Stimulated activated naive CD8-positive, alpha-beta T cell treated with anti-CD3 and anti-CD28 coated beads, Interleukin-15, Interleukin-2, amounts not matched to agents 100 U/mL and 50 U/mL, for 24 hours (primary cell): ENCODE measurements around the gene CDCA5.
"Not testable (repeated sequence)": the region's sequence is repeated elsewhere in the genome, so short reads cannot be mapped to it uniquely, and the experiment has no call there.

Experiments used
- ATAC-seq: fragments of 150-1000 bp; cut with Tn5 transposase; one replicate; pipeline ENCODE4 v1.10.0; 2021
- DNase-seq: peaks from one replicate; pipeline ENCODE4 v3.0.0; 2021

Gene CDCA5

DNA sequence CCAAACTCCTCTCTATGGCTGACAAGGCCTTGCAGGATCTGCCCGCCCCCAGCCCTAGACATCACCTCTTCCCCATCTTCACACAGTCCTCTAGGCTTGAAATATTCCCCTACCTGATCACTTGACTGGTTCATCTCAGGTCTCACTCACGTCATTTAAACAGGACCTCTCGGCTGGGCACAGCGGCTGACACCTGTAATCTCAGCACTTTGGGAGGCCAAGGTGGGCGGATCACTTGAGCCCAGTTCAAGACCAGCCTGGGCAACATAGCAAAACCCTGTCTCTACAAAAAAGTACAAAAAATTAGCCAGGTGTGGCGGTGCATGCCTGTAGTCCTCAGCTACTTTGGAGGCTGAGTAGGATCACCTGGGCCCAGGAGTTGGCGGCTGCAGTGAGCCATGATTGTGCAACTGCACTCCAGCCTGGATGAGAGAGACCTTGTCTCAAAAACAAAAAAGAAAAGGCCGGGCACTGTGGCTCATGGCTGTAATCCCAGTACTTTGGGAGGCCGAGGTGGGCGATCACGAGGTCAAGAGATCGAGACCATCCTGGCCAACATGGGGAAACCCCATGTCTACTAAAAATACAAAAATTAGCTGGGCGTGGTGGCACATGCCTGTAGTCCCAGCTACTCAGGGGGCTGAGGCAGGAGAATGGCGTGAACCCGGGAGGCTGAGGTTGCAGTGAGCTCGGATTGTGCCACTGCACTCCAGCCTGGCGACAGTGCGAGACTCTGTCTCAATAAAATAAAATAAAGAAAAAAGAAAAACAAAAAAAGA, 35.2 kb upstream of the CDCA5 start:
- not testable (repeated sequence) for ATAC-seq, DNase-seq

DNA sequence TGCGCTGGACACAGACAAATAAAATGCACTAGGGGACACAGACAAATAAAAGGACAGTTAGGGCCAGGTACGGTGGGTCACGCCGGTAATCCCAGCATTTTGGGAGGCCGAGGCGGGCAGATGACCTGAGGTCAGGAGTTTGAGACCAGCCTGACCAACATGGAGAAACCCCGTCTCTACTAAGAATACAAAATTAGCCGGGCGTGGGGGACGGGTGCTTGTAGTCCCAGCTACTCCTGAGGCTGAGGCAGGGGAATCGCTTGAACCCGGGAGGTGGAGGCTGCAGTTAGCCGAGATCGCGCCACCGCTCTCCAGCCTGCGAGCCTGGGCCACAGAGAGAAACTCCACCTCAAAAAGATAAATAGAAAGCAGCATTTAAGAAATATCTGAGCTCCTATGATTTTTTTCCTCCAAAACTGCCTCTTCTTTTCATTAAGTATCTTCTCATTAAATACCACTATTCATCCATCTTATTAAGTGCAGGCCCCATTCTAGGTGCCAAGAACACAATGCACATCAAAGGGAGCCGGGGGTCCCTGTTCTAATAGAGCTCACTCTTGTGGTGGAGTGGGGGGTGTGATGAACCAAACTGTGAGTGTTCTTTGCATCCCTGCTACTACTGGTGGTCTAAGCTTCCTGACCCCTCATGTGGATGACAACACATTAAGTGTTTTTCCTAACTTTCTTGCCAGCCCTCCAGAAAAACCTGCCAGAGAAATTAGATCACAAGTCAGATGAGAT, 34.4 kb upstream of the CDCA5 start:
- no peak for DNase-seq

DNA sequence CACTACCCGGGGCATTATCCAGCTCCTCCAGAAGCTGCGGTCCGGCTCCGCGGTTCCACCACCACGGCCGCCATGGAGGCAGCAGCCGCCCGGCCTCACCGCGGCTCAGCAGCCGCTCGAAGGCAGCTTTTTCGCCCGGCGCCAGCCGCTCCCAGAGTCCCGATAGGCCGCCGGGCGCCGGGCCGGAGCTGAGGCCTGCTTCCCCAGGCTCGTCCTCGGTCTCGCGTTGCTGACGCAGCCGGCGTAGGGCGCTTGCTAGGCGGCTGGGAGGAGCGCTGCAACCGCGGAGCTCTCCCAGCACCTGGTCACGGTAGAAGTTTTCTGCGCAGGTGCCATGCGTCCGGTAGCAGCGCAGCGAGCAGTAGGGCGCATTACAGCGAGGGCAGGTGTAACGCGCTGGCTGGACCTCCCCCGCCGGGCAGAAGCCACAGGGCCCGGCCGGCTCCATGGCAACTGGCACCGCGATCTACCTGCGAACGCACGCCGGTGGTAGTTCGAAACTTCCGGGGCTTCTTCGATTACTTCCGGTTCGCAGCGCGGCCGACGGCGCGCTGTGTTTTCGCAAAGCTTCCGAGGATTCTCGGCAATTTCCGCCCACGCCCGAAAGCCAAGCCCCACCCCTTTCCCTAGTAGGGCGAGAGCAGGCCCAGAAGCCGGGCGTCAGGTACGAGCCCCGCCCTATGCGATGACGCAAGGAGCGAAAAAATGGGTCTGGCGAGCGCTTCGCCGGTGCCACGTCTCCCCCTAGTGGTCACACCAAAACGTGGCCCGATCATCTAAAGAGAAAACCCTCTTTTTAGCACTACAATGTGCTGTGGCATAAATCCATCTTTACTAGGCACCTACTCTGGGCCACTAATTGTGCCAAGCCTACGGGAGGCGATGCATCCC, 33.6 kb upstream of the CDCA5 start, which contains the start of gene ZNHIT2:
Gene ZNHIT2, minus strand, starts transcription at position 496 of the 891 bp plus-strand sequence. Its CDS starts 48 bp downstream, at position 448.
- peak; percentile 65 for ATAC-seq
- peak; percentile 100 for DNase-seq

More for the DNA sequence above, 34.4 kb upstream of the CDCA5 start:
- no peak for ATAC-seq

DNA sequence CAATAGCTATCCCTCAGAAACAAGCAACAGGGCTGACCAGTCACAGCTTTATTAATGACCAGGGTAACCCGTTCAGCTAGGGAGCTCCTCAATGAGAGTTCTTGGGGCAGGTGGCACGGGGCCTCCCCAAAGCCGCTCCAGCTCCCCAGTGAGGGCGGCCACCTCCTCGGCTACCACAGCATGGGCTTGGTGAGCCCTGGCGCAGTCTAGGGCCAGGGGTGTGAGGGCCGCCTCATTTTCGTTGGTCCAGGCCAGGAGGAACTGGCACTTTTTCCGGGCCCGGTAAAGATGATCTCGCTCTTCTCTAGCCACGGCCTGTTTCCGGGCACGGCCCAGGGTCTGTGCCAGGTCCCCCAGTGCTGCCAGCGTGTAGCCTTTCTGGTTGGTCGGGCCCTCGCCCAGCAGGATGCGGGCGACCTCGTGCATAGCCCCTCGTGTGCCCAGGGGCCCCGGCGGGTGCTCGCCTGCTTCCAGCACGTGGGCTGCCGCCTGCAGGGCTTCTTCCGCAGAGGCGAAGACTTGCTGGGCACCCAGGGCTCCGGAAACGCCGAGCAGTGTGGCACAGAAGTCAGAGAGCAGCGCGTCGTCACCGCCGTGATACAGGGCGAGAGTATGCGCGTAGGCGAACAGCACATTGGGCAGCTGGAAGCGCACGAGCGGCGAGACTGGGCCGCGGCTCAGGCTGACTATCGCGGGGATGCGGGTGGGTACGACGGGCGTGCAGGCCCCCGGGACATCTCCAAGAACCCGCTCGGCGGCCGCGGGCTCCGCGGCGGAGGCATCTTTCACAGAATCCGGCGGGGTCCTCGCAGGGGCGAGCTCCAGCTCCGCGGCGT, 32.7 kb upstream of the CDCA5 start:
- DNase-seq (peak; percentile 67), ATAC-seq (peak; percentile 14)

DNA sequence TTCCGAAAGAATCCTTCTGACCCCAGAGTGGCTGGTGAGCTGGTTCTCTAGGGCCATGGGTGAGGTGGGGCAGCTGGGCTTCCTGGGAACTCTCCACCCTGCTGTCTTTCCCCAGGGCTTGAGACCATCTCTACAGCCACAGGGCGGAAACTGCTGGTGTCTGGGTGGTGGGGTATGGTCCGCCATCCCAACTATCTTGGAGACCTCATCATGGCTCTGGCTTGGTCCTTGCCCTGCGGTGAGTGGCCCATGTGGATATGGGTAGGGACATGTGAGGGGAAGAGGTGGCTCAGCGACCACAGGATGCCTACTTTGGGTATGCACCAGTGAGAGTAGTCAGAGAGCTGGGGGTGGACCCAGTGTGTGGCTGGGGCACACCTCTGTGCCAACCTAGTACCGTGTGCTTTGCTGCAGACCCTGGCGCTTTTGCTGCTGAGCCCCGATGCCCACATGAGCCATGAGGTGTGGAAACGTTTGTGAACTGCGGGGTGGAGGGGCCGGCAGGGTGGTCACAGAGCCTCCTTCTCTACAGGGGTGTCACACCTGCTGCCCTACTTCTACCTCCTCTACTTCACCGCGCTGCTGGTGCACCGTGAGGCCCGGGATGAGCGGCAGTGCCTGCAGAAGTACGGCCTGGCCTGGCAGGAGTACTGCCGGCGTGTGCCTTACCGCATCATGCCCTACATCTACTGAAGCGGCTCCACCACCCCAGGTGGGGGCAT, 31.7 kb upstream of the CDCA5 start:
- peak; percentile 26 for DNase-seq
- ATAC-seq, result no peak

DNA sequence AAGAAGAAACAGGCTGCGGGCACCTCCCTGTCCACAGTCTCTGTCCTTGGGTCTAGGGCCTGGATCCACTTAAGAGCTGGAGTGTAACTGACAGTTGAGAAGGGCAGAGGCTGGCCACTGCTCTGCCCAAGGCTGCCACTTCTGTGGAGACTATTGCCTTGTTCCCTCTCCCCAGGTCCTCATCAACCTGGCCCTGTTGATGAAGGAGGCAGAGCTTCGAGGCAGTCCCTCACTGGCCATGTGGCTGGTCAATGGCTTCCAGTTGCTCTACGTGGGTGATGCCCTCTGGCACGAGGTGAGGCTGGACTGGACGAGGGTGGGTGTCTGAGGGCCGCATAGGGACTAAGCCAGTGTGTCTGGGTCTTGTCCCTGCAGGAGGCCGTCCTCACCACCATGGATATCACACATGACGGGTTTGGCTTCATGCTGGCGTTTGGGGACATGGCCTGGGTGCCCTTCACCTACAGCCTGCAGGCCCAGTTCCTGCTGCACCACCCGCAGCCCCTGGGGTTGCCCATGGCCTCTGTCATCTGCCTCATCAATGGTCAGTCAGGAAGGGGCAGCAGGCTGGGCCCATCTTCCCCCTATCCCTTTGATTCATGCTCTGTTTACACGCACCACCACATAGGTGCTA, 30.8 kb upstream of the CDCA5 start:
- DNase-seq (no peak), ATAC-seq (no peak)

DNA sequence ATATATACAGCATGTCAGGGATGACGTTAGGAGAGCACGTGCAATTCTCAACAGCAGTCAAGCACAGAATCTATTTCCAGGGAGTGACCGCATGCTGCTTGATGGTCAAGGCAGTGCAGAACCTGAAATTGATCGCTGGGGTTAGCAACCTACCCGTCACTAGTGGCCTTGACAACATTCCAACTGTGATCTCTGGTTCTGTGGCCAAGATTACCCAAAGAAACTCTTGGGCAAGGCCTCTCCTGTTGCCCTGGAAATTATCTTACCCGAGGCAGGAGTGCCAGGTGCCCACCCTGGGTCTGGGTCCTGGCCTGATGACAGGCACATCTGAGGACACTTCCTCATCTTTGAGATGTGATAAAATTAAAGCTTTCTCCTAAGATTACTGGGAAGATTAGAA, 30.0 kb upstream of the CDCA5 start:
- no peak for ATAC-seq
- no peak for DNase-seq

DNA sequence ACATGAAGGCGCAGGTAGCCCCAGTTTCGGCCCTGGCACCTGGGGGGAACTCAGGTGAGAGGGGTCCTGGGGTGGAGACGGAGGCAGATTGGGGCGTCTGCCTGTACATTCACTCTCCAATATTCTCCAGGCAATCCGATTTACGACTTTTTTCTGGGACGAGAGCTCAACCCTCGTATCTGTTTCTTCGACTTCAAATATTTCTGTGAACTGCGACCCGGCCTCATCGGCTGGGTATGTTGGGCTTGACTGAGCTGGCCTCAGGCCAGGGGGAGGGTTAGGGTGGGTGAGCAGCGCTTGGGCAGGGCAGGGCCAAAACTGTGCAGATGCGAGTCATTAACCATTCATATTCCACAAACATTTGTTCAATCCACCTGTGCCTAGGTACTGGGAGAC, 29.5 kb upstream of the CDCA5 start:
- ATAC-seq, result no peak

DNA sequence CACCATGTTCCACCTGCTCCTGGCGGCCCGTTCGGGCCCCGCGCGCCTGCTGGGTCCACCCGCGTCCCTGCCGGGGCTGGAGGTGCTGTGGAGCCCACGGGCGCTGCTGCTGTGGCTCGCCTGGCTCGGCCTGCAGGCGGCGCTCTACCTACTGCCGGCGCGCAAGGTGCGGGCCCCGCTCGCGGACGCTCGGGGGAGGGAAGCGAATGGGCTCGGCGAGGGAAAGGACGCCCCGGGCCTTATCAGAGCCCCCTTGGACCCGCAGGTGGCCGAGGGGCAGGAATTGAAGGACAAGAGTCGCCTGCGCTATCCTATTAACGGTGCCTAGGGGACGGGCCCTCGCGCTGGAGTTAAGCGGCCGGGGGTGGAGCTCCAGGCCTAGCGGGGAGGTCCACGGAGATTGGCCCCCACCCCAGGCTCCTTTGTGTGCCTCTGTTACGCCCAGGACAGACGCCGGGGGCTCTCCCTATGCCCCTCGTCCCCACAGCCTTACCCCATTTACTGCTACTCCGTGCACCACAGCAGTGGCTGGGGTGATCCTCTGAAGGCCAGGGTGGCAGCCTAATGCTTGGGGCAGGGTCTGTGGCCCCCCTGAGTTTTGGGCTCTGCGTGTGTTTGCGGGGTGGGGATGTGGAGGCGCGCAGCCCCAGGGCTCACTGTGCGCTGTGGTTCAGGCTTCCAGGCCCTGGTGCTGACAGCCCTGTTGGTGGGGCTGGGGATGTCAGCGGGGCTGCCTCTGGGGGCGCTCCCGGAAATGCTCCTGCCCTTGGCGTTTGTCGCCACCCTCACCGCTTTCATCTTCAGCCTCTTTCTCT, 28.9 kb upstream of the CDCA5 start:
- peak; percentile 82 for DNase-seq
- peak; percentile 26 for ATAC-seq

More for the DNA sequence above, 29.5 kb upstream of the CDCA5 start:
- no peak for DNase-seq

DNA sequence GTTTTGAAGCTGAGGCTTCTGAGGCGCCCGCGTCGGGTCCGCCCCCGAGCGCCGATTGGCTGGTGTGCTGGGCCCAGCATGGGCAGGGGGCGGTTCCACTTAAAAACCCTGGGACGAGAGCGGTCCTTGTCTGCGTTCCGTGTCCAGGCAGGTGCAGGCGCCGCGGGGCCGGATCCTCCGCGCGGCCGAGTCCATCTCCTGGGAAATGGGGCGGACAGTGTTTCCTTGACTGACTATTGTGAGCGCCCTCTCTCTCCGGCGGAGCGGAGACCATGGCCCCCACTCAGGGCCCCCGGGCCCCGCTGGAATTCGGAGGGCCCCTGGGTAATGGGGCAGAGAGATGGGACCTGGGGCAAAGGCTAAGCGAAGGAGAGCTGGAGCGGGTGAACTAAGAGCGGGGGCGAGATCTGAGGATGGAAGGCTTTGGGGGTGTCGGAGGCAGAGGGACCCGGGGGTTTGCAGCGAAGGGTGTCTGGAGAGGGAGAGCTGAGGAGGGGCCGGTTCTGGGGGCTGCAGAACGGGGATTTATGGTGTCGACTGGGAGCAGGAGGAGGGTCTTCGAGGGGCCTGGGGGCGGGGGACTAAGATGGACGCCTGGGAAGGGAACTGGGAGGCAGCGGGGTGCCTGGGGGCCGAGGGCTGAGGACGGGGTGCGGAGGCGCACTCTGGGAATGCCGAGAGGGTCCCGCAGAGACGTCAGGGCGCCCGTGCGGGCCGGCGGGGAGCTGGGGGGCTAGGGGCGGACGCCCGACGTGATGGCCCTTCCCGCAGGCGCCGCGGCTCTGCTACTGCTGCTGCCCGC, 28.1 kb upstream of the CDCA5 start, which contains the start of gene TM7SF2:
Gene TM7SF2, plus strand, starts transcription at position 129 of the 802 bp plus-strand sequence. Its CDS starts 144 bp downstream, at position 273.
- DNase-seq, result peak; percentile 97
- ATAC-seq, result peak; percentile 79

DNA sequence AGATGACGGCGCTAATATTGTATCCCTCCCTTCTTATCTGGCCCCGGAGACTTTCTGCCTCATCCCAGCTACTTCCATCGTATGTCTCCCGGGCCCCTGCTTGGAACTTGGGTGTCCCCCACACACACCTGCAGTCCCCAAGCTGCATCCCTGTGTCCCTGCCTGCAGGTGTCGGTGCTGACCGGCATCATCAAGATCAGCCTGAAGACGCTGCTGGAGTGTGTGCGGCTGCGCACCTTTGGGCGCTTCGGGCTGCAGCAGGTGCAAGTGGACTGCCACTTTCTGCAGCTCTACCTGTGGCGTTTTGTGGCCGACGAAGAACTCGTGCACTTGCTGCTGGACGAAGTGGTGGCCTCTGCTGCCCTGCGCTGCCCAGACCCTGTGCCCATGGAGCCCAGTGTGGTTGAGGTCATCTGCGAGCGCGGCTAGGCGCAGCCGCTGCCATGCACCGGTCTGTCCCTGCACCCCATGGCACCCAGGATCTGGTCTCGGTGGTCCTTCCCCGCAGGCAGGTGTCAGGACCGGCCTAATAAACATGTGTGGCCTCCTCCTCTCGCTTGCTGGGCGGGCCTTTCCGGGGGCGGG, 27.4 kb upstream of the CDCA5 start:
- ATAC-seq, result no peak
- DNase-seq, result no peak

DNA sequence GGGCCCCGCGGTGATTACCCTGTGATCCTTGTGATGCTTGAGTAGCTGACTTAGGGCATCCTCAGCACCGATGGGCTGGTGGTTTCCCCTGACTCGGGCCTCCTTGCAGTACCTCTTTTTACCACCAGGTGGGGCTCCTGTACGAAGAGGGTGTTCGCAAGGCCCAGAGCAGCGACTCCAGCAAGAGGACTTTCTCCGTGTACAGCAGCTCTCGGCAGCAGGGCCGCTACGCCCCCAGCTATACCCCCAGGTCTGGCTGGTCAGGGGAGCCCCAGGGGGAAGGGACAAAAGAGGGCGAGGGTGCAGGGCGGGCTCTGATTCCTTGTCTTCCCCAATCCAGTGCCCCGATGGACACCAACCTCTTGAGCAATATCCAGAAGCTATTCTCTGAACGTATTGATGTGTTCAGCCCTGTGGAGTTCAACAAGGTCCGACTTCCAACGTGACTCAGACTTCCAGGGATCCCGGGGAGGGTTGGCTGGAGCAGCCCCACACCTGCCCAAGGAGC, 26.6 kb upstream of the CDCA5 start:
- DNase-seq (peak; percentile 99), ATAC-seq (peak; percentile 52)

DNA sequence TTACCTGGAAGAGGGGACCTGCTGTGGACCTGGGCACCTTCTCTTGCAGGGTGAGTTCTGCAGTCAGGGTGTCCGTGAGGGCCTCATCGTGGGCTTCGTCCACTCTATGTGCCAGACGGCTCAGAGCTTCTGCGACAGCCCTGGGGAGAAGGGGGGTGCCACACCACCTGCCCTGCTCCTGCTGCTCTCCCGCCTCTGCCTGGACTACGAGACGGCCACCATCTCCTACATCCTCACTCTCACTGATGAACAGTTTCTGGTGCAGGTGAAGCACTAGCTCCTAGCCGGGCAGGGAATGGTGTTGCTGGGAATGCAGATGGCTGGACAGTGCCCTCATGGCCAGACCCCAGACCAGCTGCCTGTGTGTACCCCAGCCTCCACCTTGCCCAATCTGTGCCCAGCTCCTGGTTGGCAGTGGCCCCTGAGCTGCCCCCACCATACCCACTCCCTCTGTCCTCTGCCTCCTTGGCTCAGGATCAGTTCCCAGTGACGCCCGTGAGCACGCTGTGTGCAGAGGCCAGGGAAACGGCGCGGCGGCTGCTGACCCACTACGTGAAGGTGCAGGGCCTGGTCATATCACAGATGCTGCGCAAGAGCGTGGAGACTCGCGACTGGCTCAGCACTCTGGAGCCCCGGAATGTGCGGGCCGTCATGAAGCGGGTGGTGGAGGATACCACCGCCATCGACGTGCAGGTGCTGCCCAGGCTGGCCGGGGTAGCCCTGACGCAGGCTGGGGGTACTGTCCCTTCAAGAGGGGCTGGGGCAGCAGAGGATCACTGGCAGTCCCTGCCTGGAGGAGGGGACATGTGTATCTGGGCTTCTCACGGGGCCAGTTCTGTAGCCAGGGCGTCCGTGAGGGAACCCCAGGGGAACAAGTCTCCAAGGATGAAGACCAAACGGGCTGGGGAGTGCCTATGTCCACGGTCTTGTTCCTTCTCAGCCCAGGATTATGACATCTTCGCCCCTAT, 25.7 kb upstream of the CDCA5 start:
- no peak for ATAC-seq
- no peak for DNase-seq

DNA sequence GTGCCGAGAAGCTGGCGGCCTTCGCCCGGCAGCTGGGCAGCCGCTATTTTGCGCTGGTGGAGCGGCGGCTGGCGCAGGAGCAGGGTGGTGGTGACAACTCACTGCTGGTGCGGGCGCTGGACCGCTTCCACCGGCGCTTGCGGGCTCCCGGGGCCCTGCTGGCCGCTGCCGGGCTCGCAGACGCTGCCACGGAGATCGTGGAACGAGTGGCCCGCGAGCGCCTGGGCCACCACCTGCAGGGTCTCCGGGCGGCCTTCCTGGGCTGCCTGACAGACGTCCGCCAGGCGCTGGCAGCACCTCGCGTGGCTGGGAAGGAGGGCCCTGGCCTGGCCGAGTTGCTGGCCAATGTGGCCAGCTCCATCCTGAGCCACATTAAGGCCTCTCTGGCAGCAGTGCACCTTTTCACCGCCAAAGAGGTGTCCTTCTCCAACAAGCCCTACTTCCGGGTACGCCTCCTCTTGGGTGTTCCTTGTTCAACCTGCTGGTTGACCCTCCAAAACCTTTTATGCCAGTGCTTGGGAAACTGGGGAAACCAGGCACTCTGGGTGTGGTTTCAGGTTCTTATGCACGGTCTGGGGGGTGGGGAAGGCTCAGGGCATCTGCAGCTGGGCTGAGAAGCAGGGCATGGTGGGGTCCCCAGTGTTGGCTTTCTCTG, 24.8 kb upstream of the CDCA5 start:
- no peak for DNase-seq

DNA sequence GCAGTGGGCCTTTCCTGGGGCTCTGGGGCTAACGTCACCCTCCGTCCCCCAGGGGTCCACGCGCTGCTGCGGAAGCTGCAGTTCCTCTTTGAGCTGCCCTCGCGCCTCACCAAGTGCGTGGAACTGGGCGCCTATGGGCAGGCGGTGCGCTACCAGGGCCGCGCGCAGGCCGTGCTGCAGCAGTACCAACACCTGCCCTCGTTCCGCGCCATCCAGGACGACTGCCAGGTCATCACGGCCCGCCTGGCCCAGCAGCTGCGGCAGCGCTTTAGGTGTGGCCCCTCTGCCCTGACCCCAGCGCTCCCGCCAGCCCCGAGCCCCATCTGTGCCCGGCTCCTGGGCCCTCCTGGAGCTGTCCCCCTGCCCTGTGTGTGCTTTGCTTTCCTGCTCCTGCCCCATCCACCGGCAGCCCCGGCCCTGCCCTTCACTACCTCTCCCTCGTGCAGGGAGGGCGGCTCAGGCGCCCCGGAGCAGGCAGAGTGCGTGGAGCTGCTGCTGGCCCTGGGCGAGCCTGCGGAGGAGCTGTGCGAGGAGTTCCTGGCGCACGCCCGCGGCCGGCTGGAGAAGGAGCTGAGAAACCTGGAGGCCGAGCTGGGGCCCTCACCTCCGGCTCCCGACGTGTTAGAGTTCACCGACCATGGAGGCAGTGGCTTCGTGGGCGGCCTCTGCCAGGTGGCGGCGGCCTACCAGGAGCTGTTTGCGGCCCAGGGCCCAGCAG, 24.1 kb upstream of the CDCA5 start:
- ATAC-seq, result no peak

More for the DNA sequence above, 24.8 kb upstream of the CDCA5 start:
- no peak for ATAC-seq

More for the DNA sequence above, 24.1 kb upstream of the CDCA5 start:
- DNase-seq, result no peak
